Rectal smooth muscle tissue (tissue), 1 donor: Measurements from ENCODE around the gene NFKBIB.
A peak's percentile ranks its signal among the peaks of the same experiment; 100 is the strongest.
"Not testable (repeated sequence)": the region's sequence is repeated elsewhere in the genome, so short reads cannot be mapped to it uniquely, and the experiment has no call there.

ENCODE experiments used
- H3K27ac ChIP-seq: one replicate; pipeline ENCODE4 v1.7.0; 2013; ENCODE audit warnings: low read depth, low read length, inconsistent platforms
- H3K27me3 ChIP-seq: one replicate; pipeline ENCODE4 v1.7.0; 2013; ENCODE audit warnings: low read length; ENCODE audit not compliant: control insufficient read depth, insufficient read depth
- H3K36me3 ChIP-seq: one replicate; pipeline ENCODE4 v1.7.0; 2013; ENCODE audit warnings: low read length; ENCODE audit not compliant: control insufficient read depth, insufficient read depth
- H3K4me1 ChIP-seq: one replicate; pipeline ENCODE4 v1.7.0; 2013; ENCODE audit warnings: low read length; ENCODE audit not compliant: control insufficient read depth, insufficient read depth
- H3K4me3 ChIP-seq: one replicate; pipeline ENCODE4 v1.7.0; 2013; ENCODE audit warnings: low read length
- H3K9ac ChIP-seq: one replicate; pipeline ENCODE4 v1.7.0; 2013; ENCODE audit warnings: low read length

NFKBIB gene, protein sequence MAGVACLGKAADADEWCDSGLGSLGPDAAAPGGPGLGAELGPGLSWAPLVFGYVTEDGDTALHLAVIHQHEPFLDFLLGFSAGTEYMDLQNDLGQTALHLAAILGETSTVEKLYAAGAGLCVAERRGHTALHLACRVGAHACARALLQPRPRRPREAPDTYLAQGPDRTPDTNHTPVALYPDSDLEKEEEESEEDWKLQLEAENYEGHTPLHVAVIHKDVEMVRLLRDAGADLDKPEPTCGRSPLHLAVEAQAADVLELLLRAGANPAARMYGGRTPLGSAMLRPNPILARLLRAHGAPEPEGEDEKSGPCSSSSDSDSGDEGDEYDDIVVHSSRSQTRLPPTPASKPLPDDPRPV

DNA sequence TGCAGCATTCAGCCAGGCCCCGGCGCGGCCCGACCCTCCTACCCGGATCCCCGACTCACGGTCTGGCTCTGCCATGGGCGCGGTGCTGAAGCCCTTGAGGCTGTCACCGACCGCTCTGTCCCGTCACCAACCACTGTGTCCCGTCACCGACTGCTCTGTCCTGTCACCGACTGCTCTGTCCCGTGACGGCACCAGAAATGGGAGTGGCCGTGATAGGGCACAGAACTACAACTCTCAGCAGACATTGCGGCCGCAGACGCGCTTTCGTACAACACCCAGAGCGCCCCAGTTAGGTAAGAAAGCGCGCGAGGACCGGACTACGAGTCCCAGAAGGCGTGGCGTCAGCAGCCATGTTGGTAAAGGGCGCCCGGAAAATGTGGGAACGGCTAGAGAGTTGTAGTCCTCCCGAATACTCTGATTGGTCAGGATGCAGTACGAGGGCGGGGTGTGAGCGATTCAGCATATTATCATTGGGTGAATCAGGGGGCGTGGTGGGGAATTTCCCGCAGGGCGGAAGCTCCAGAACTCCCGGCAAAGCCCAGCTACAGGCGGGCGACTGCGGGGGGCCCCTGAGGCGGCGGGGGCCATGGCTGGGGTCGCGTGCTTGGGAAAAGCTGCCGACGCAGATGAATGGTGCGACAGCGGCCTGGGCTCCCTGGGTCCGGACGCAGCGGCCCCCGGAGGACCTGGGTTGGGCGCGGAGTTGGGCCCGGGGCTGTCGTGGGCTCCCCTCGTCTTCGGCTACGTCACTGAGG, at the start of gene NFKBIB, which contains the start of gene SIRT2:
TSS of gene NFKBIB (plus strand) at position 523 of the 755 bp plus-strand sequence. CDS start at position 587, 64 bp downstream.
TSS of gene SIRT2 (minus strand) at position 172 of the 755 bp plus-strand sequence. CDS start at position 75, 97 bp downstream.
- Histone ChIP-seq H3K4me1 (peaks cover 7% of the 10 kb centered on the region), H3K27me3 (no peaks in the 10 kb centered on the region), H3K27ac (peak within 1 kb of the TSS; percentile 80), H3K9ac (peak within 1 kb of the TSS; percentile 90), H3K36me3 (no peaks in the 10 kb centered on the region), H3K4me3 (peak within 1 kb of the TSS; percentile 95)

DNA sequence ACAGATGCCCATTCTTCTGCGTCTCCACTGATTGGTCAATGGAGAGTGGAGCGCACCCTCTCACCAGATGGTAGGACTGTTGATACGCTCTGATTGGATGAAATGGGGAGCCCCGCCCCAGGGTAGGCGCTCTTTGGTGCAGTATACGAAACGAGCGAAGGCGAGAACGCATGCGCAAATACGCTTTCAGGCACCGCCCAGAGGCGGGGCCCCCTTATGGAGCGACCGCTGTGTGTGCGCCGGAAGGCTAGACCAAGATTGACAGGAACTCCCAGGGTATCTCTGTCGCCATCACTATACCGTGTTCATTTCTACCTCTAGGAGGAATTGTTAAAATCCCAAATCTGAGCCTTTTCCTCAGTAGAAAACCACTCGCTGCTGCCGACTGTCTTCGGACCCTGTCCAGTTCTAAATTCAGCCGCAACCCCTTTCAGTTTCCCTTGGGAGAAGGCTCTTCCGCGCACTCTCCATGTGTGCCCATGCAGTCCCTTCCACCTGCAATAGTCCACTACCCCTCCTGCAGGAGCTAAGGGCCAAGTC, 49.3 kb upstream of the NFKBIB start:
- Histone ChIP-seq H3K27ac (peak overlapping the region; percentile 98), H3K36me3 (peaks cover 22% of the 10 kb centered on the region), H3K27me3 (no peaks in the 10 kb centered on the region), H3K9ac (peak overlapping the region; percentile 53), H3K4me1 (peaks cover 14% of the 10 kb centered on the region), H3K4me3 (peak overlapping the region; percentile 75)

DNA sequence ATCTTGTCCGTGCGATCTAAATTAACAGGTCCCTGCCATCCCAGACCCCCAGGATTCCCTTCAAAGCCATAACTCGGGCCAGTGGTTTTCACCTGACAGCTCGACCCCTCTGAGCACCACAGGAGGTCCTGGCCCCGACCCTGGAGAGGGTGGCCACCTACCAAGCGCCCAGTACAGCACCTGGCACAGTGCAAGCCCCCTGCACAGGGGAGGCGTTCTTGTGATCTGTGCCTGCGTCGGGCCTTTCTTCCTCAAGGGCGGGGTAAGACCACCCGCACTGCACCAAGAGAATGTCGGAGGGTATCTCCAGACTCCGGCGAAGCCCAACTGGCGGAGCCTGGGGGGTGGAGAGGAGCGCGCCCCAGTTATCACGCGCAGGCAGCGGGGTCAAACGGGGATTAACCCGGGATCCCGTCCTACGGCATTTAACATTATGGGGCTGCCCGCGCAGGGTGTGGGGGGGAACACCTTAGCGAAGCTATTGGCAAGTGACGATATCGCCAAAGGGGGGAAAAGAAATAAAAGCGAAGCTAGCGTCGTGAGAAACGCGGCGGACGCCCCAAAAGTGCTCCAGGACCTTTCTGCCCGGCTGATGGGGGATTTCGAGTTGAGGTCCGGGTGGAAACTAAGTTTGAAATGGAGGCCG, 48.7 kb upstream of the NFKBIB start:
- Histone ChIP-seq H3K4me1 (peaks cover 14% of the 10 kb centered on the region), H3K36me3 (peaks cover 16% of the 10 kb centered on the region), H3K27me3 (no peaks in the 10 kb centered on the region), H3K4me3 (peak overlapping the region; percentile 75), H3K27ac (peak overlapping the region; percentile 98), H3K9ac (peak overlapping the region; percentile 53)

DNA sequence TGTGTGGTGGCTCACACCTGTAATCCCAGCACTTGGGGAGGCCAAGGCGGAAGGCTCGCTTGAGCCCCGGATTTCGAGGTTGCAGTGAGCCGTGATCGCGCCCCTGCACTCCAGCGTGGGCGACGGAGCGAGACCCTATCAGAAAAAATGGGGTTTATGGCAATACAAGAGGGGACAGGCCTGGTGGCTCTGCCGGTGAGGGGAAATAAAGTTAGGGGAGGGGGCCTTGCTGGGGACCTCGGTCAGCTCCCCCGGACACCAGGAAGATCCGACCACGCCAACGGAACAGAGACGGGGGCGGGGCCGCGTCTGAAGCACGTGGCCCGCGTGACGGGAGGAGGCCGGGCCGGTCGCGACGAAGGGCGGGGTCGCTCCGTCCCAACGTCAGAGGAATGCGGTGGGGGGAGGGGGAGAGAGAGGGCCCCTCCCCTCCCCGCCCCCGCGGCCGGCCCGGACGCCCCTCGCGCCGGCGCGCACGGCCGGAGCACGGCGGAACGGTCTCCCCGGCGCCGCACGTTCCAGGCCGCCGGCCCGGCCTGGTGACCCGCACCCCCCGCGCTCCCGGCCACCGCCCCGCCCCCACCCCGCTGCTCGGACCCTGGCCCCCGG, 48.0 kb upstream of the NFKBIB start:
- H3K9ac ChIP-seq: peak overlapping the region; percentile 88
- H3K36me3 ChIP-seq: peaks cover 11% of the 10 kb centered on the region
- H3K27me3 ChIP-seq: no peaks in the 10 kb centered on the region
- peak overlapping the region; percentile 98 for H3K27ac ChIP-seq
- H3K4me3 ChIP-seq: peak overlapping the region; percentile 90
- peaks cover 14% of the 10 kb centered on the region for H3K4me1 ChIP-seq

DNA sequence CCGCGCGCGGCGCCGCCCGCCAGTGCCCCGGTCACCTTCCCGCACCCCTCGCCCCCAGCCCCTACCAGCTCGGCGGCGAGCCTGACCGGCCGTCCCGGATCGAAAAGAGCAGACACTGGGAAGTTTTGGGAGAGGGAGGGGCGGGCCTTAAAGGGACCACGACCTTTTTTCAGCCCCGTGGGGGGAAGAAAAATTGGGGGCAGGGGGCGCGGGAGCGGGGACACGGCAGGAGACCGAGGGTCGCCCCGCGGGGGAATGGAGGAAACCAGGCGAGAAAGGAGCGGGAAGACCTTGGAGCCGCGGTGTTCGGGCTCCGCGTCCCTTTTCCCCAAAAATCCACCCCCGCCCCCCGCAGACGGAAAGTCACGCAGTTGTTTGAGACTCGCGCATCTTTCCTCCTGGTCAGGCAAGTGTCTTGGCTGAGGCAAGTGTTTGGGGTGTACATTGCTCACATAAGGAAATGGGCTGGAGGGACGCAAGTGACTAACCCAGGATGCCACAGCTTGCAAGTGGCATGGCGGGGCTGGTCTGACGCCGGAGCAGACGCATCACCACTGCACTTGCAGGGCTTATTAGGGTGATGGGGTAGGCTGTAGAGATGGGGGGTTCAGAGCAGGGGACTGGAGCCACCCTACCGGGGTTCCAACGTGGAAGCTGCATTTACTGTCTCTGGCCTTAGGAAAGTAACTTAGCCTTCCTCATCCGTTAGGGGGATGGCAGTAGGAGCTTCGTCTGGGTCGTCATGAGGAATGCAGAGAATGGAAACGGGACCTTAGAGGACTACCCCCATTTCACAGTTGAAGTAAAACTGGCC, 47.3 kb upstream of the NFKBIB start:
- Histone ChIP-seq H3K27ac (peak overlapping the region; percentile 98), H3K4me1 (peaks cover 11% of the 10 kb centered on the region), H3K4me3 (peak overlapping the region; percentile 90), H3K27me3 (no peaks in the 10 kb centered on the region), H3K36me3 (peaks cover 4% of the 10 kb centered on the region), H3K9ac (peak overlapping the region; percentile 88)

DNA sequence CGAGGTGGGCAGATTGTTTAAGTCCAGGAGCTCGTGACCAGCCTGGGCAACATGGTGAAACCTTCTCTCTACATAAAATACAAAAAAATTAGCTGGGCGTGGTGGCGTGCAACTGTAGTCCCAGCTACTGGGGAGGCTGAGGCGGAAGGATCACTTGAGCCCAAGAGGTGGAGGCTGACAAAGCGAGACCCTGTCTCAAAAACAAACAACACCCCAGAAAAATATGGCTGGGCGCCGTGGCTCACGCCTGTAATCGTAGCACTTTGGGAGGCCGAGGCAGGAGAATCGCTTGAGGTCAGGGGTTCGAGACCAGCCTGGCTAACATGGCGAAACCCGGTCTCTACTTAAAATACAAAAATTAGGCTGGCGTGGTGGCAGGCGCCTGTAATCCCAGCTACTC, 46.6 kb upstream of the NFKBIB start:
- Histone ChIP-seq H3K4me1 (peaks cover 10% of the 10 kb centered on the region), H3K4me3 (no peak overlapping the region), H3K9ac (no peak overlapping the region), H3K36me3 (no peaks in the 10 kb centered on the region), H3K27me3 (no peaks in the 10 kb centered on the region), H3K27ac (no peak overlapping the region)

DNA sequence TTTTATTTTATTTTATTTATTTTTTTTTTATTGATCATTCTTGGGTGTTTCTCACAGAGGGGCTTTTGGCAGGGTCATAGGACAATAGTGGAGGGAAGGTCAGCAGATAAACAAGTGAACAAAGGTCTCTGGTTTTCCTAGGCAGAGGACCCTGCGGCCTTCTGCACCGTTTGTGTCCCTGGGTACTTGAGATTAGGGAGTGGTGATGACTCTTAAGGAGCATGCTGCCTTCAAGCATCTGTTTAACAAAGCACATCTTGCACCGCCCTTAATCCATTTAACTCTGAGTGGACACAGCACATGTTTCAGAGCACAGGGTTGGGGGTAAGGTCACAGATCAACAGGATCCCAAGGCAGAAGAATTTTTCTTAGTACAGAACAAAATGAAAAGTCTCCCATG, 44.8 kb upstream of the NFKBIB start:
- H3K4me1 ChIP-seq: peaks cover 10% of the 10 kb centered on the region
- H3K9ac ChIP-seq, H3K27ac ChIP-seq, H3K36me3 ChIP-seq, H3K4me3 ChIP-seq, H3K27me3 ChIP-seq: not testable (repeated sequence)

DNA sequence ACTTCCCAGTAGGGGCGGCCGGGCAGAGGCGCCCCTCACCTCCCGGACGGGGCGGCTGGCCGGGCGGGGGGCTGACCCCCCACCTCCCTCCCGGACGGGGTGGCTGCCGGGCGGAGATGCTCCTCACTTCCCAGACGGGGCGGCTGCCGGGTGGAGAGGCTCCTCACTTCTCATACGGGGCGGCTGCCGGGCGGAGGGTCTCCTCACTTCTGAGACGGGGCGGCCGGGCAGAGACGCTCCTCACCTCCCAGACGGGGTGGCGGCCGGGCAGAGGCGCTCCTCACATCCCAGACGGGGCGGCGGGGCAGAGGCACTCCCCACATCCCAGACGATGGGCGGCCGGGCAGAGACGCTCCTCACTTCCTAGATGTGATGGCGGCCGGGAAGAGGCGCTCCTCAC, 44.0 kb upstream of the NFKBIB start:
- not testable (repeated sequence) for H3K9ac ChIP-seq, H3K4me1 ChIP-seq, H3K4me3 ChIP-seq, H3K27ac ChIP-seq, H3K36me3 ChIP-seq, H3K27me3 ChIP-seq

DNA sequence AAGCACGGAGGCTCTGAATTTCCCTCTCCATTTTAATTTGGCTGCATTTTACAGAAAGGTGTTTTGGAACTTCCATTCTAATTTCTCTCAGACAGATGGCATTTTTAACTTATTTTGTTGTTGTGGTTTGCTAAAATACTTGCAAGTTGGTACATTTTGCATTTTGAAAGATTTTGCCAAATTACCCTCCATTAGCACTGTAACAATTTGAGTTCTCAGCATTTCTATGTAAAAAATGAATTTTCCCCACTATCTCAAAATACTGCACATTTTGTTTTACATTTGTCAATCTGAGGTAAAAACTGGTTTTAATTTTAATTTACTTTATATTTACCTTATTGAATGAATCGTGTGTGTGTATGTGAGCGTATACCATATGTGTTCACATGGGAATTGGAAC, 43.0 kb upstream of the NFKBIB start:
- Histone ChIP-seq H3K27me3 (no peaks in the 10 kb centered on the region), H3K4me3 (no peak overlapping the region), H3K27ac (no peak overlapping the region), H3K36me3 (no peaks in the 10 kb centered on the region), H3K4me1 (no peaks in the 10 kb centered on the region), H3K9ac (no peak overlapping the region)

DNA sequence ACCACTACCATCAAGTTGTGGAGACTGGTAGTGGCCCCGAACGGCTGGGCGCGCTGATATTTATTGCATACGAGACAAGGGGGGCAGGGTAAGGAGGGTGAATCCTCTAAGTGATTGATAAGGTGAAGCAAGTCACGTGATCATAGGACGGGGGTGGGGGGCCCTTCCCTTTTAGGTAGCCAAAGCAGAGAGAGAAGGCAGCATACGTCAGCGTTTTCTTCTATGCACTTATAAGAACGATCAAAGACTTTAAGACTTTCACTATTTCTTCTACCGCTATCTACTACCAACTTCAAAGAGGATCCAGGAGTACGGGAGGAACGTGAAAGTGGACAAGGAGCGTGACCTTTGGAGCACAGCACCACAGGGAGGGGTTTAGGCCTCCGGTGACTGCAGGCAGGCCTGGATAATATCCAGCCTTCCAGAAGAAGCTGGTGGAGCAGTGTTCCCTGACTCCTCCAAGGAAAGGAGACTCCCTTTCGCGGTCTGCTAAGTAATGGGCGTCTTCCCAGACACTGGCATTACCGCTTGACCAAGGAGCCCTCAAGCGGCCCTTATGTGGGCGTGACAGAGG, 40.1 kb upstream of the NFKBIB start:
- not testable (repeated sequence) for H3K27me3 ChIP-seq, H3K27ac ChIP-seq, H3K4me3 ChIP-seq, H3K4me1 ChIP-seq, H3K36me3 ChIP-seq, H3K9ac ChIP-seq

DNA sequence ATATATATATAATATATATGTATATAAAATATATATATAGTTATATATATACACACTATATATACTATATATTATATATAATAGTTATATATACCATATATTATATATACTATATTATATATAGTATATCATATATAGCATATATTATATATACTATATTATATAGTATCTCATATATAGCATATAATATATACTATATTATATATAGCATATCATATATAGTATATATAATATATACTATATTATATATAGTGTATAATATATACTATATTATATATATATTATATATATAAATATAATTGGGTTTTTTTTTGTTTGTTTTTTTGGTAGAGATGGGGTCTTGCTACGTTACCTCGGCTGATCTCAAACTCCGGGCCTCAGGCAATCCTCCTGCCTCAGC, 38.4 kb upstream of the NFKBIB start:
- H3K9ac ChIP-seq: no peak overlapping the region
- no peaks in the 10 kb centered on the region for H3K27me3 ChIP-seq
- no peaks in the 10 kb centered on the region for H3K36me3 ChIP-seq
- H3K27ac ChIP-seq: no peak overlapping the region
- no peaks in the 10 kb centered on the region for H3K4me1 ChIP-seq
- H3K4me3 ChIP-seq: no peak overlapping the region
